Neuronal stem cell (in vitro differentiated cells): ENCODE results near the gene PNLIP.

Source experiments
- DNase-seq: peaks from one replicate; pipeline ENCODE4 v3.0.0-alpha.2; 2013; ENCODE audit warnings: low spot score
- H2AFZ ChIP-seq: one replicate; pipeline ENCODE4 v1.6.1; 2013; ENCODE audit warnings: mild to moderate bottlenecking, low read length, inconsistent platforms
- H2AK5ac ChIP-seq: 2 replicates; pipeline ENCODE4 v1.6.1; 2013; ENCODE audit warnings: low read depth, mild to moderate bottlenecking, inconsistent platforms, low read length, moderate library complexity, mixed read lengths
- H2BK120ac ChIP-seq: 2 replicates; pipeline ENCODE4 v1.6.1; 2013; ENCODE audit warnings: low read depth, mild to moderate bottlenecking, inconsistent platforms, low read length, moderate library complexity, mixed read lengths
- H2BK12ac ChIP-seq: one replicate; pipeline ENCODE4 v1.6.1; 2013; ENCODE audit warnings: low read length, inconsistent platforms
- H2BK15ac ChIP-seq: 2 replicates; pipeline ENCODE4 v1.6.1; 2013; ENCODE audit warnings: mild to moderate bottlenecking, low read length, inconsistent platforms, mixed read lengths
- H2BK5ac ChIP-seq: one replicate; pipeline ENCODE4 v1.6.1; 2013; ENCODE audit warnings: inconsistent platforms, mild to moderate bottlenecking, low read length, moderate library complexity
- H3K14ac ChIP-seq: one replicate; pipeline ENCODE4 v1.6.1; 2013; ENCODE audit warnings: low read length, inconsistent platforms
- H3K18ac ChIP-seq: 2 replicates; pipeline ENCODE4 v1.6.1; 2013; ENCODE audit warnings: low read length, inconsistent platforms
- H3K23ac ChIP-seq: 2 replicates; pipeline ENCODE4 v1.6.1; 2013; ENCODE audit warnings: low read depth, mild to moderate bottlenecking, mixed read lengths, low read length, inconsistent platforms; ENCODE audit not compliant: poor library complexity
- H3K27ac ChIP-seq: replicated peaks from 3 replicates; pipeline ENCODE4 v1.5.1; 2013; ENCODE audit warnings: low read length, inconsistent platforms
- H3K27me3 ChIP-seq, 3 experiments: 2 replicates each; pipeline ENCODE4 v1.6.1; 2013; ENCODE audit warnings: low read length in 3 of 3, mild to moderate bottlenecking in 2 of 3, inconsistent platforms in 1 of 3, low read depth in 1 of 3, mixed read lengths in 1 of 3, moderate library complexity in 1 of 3; ENCODE audit not compliant: control insufficient read depth in 3 of 3, insufficient read depth in 3 of 3
- H3K36me3 ChIP-seq, 2 donors: replicated peaks in 1 of 2; 2 replicates each; pipeline ENCODE4 v1.6.1; 2013; ENCODE audit warnings: low read length in 2 of 2; ENCODE audit not compliant: control insufficient read depth in 2 of 2, insufficient read depth in 2 of 2
- H3K4ac ChIP-seq: 2 replicates; pipeline ENCODE4 v1.6.1; 2013; ENCODE audit warnings: inconsistent platforms, mild to moderate bottlenecking, low read length, moderate library complexity
- H3K4me1 ChIP-seq, 2 donors: 1 replicate in 1 of 2; 2 replicates in 1 of 2; pipeline ENCODE4 v1.6.1; 2013; ENCODE audit warnings: low read length in 2 of 2, low read depth in 1 of 2; ENCODE audit not compliant: control insufficient read depth in 2 of 2, insufficient read depth in 1 of 2
- H3K4me2 ChIP-seq: one replicate; pipeline ENCODE4 v1.6.1; 2013; ENCODE audit warnings: mild to moderate bottlenecking, low read length, inconsistent platforms; ENCODE audit not compliant: insufficient read depth, poor library complexity, severe bottlenecking
- H3K4me3 ChIP-seq, 2 donors: 2 replicates each; pipeline ENCODE4 v1.5.1; 2013; ENCODE audit warnings: low read length in 2 of 2, mild to moderate bottlenecking in 2 of 2, inconsistent platforms in 1 of 2, moderate library complexity in 1 of 2
- H3K79me1 ChIP-seq: one replicate; pipeline ENCODE4 v1.6.1; 2013; ENCODE audit warnings: low read depth, mild to moderate bottlenecking, inconsistent platforms, low read length, moderate library complexity
- H3K9ac ChIP-seq: one replicate; pipeline ENCODE4 v1.6.1; 2013; ENCODE audit warnings: mild to moderate bottlenecking, low read depth, low read length, inconsistent platforms; ENCODE audit not compliant: poor library complexity
- H3K9me3 ChIP-seq, 2 donors: replicated peaks in 1 of 2; 2 replicates each; pipeline versions ENCODE3 to v1.6.1; 2013; ENCODE audit warnings: low read length in 2 of 2, mild to moderate bottlenecking in 2 of 2, inconsistent platforms in 1 of 2, low read depth in 1 of 2, mixed read lengths in 1 of 2, moderate library complexity in 1 of 2; ENCODE audit not compliant: control insufficient read depth in 2 of 2, insufficient read depth in 1 of 2
- H4K8ac ChIP-seq: one replicate; pipeline ENCODE4 v1.6.1; 2013; ENCODE audit warnings: low read depth, mild to moderate bottlenecking, inconsistent platforms, low read length, moderate library complexity
- H4K91ac ChIP-seq: one replicate; pipeline ENCODE4 v1.6.1; 2013; ENCODE audit warnings: low read length, low read depth, mild to moderate bottlenecking, inconsistent platforms; ENCODE audit not compliant: poor library complexity
- WGBS, 2 donors: extraction: QIAGEN DNeasy Blood & Tissue Kit; methylation state at CpG; one replicate each; pipeline ENCODE4 v1.1.7; 2013; ENCODE audit warnings: missing lambda C conversion rate in 2 of 2, mixed read lengths in 1 of 2; ENCODE audit not compliant: insufficient read length in 2 of 2, insufficient replicate concordance in 1 of 2; ENCODE audit errors: extremely low coverage in 2 of 2; 5-methylcytosine and 5-hydroxymethylcytosine counted together

The PNLIP gene

GRCh38 chr10:116612107-116612769, 66.5 kb downstream of the PNLIP start:
- Histone ChIP-seq H2BK12ac (no peak overlapping the region), H3K4me2 (no peak overlapping the region), H3K9ac (no peak overlapping the region), H3K4ac (no peak overlapping the region), H4K8ac (no peak overlapping the region), H3K79me1 (no peaks in the 10 kb centered on the region), H2AFZ (no peak overlapping the region), H2BK5ac (no peak overlapping the region), H2BK120ac (no peak overlapping the region), H3K4me3 (peak overlapping the region in 1 of 2 donors; percentile 55), H2BK15ac (no peak overlapping the region), H3K36me3 (no peaks in the 10 kb centered on the region), H3K27ac (no peak overlapping the region), H3K23ac (no peak overlapping the region), H3K14ac (no peak overlapping the region), H3K18ac (no peak overlapping the region), H3K9me3 (peaks cover 0 to 5% of the 10 kb centered on the region in 2 donors), H2AK5ac (no peak overlapping the region), H3K4me1 (no peaks in the 10 kb centered on the region), H4K91ac (no peak overlapping the region), H3K27me3 (no peaks in the 10 kb centered on the region)
- DNase-seq = no peak
- no CpG with 5 or more reads among the region's 8 CpGs for WGBS, 2 donors

GRCh38 chr10:116613471-116613870, 67.7 kb downstream of the PNLIP start:
- H3K27me3 ChIP-seq = no peaks in the 10 kb centered on the region
- H3K79me1 ChIP-seq = no peaks in the 10 kb centered on the region
- H3K4ac ChIP-seq = no peak overlapping the region
- no peak overlapping the region for H3K27ac ChIP-seq
- DNase-seq = no peak
- no peak overlapping the region for H3K4me3 ChIP-seq
- no peak overlapping the region for H2BK12ac ChIP-seq
- no peak overlapping the region for H3K23ac ChIP-seq
- H4K91ac ChIP-seq = no peak overlapping the region
- no peaks in the 10 kb centered on the region for H3K4me1 ChIP-seq
- H2BK120ac ChIP-seq = no peak overlapping the region
- H2BK15ac ChIP-seq = no peak overlapping the region
- H3K14ac ChIP-seq = no peak overlapping the region
- no peak overlapping the region for H4K8ac ChIP-seq
- H3K4me2 ChIP-seq = no peak overlapping the region
- H2AFZ ChIP-seq = no peak overlapping the region
- H2AK5ac ChIP-seq = no peak overlapping the region
- H2BK5ac ChIP-seq = no peak overlapping the region
- no peaks in the 10 kb centered on the region for H3K36me3 ChIP-seq
- peaks cover 0 to 5% of the 10 kb centered on the region in 2 donors for H3K9me3 ChIP-seq
- WGBS, 2 donors = no CpG with 5 or more reads among the region's 2 CpGs
- H3K9ac ChIP-seq = no peak overlapping the region
- no peak overlapping the region for H3K18ac ChIP-seq

DNA sequence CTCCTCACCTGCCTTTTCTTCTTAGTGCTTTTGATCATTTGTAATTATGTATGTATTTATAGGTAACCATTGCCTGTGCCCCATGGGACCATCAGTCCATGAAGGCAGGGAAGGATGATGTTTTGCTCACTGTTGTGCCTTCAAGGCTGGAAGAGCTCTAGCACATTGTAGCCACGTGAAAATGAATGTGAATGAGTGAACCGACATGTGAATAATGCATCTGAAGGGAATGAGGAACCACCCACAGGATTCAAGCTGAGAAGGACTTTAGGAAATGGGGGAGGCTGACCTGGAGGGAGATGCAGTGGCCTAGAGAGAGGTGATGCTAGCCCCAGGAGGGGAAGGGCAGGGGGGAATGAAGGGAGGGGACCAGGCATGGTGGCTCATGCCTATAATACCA, 69.1 kb downstream of the PNLIP start:
- no peak overlapping the region for H3K27ac ChIP-seq

DNA sequence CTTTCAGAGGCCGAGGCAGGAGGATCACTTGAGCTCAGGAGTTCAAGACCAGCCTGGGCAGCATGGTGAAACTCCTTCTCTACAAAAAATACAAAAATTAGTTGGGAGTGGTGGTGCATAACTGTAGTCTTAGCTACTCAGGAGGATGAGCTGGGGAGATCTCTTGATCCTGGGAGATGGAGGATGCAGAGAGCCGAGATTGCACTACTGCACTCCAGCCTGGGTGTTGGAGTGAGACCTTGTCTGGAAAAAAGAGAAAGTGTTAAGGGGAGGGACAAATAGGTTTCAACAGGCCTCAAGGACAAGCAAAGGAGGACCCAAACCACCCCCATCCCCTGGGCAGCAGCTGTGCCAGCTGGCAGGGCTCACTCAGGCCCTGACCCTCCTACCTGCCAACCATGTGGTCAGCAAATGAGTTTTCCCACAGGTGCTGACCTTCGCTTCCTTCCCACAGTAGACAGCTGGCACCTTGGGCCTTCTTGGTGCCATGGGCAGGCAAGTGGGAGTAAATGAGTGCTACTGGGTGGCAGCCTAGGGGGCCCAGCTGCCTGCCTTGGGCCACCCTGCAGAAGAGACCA, 69.6 kb downstream of the PNLIP start:
- Histone ChIP-seq H3K27ac (no peak overlapping the region), H2BK5ac (no peak overlapping the region), H4K8ac (no peak overlapping the region), H2AK5ac (peak overlapping the region; percentile 8), H2AFZ (no peak overlapping the region), H3K4me2 (no peak overlapping the region), H3K9ac (no peak overlapping the region), H2BK15ac (no peak overlapping the region), H3K14ac (no peak overlapping the region), H3K4me3 (no peak overlapping the region), H3K9me3 (peaks cover 0 to 5% of the 10 kb centered on the region in 2 donors), H4K91ac (no peak overlapping the region), H3K27me3 (no peaks in the 10 kb centered on the region), H3K4me1 (no peaks in the 10 kb centered on the region), H3K36me3 (no peaks in the 10 kb centered on the region), H3K79me1 (no peaks in the 10 kb centered on the region), H3K4ac (no peak overlapping the region), H2BK12ac (no peak overlapping the region), H3K18ac (no peak overlapping the region), H2BK120ac (no peak overlapping the region), H3K23ac (no peak overlapping the region)
- WGBS, 2 donors = no CpG with 5 or more reads among the region's 3 CpGs
- DNase-seq = no peak

More for the DNA sequence above, 69.1 kb downstream of the PNLIP start:
- H2BK120ac ChIP-seq = no peak overlapping the region
- H2AK5ac ChIP-seq = no peak overlapping the region
- no peaks in the 10 kb centered on the region for H3K79me1 ChIP-seq
- H3K18ac ChIP-seq = no peak overlapping the region
- peaks cover 0 to 5% of the 10 kb centered on the region in 2 donors for H3K9me3 ChIP-seq
- H3K36me3 ChIP-seq = no peaks in the 10 kb centered on the region
- H3K4me2 ChIP-seq = no peak overlapping the region
- no CpG with 5 or more reads among the region's 2 CpGs for WGBS, 2 donors
- no peak overlapping the region for H2BK5ac ChIP-seq
- H3K4me3 ChIP-seq = no peak overlapping the region
- no peak overlapping the region for H4K8ac ChIP-seq
- H3K9ac ChIP-seq = no peak overlapping the region
- no peak overlapping the region for H2BK15ac ChIP-seq
- no peak overlapping the region for H3K4ac ChIP-seq
- H3K27me3 ChIP-seq = no peaks in the 10 kb centered on the region
- no peak overlapping the region for H2BK12ac ChIP-seq
- no peak overlapping the region for H3K14ac ChIP-seq
- H2AFZ ChIP-seq = no peak overlapping the region
- DNase-seq = no peak
- H3K23ac ChIP-seq = no peak overlapping the region
- no peaks in the 10 kb centered on the region for H3K4me1 ChIP-seq
- H4K91ac ChIP-seq = no peak overlapping the region
